WTC11 (cell line): ENCODE measurements around the gene TSR3.

Experiments used
- CREB1 ChIP-seq: sonication (generic); formaldehyde crosslinking; IDR thresholded peaks from 2 replicates; pipeline ENCODE4 v1.8.0; 2023; ENCODE audit warnings: mild to moderate bottlenecking, missing genetic modification reagents
- CTCF ChIP-seq: fragments of 200-600 bp; IDR thresholded peaks from 2 replicates; pipeline ENCODE4 v1.8.0; 2022; ENCODE audit warnings: antibody characterized with exemption
- E2F1 ChIP-seq: sonication (generic); formaldehyde crosslinking; IDR thresholded peaks from 2 replicates; pipeline ENCODE4 v1.8.0; 2022; ENCODE audit warnings: mild to moderate bottlenecking, missing genetic modification reagents
- JUN ChIP-seq: sonication (generic); formaldehyde crosslinking; IDR thresholded peaks from 2 replicates; pipeline ENCODE4 v1.8.0; 2023; ENCODE audit warnings: mild to moderate bottlenecking, missing genetic modification reagents
- NR1H2 ChIP-seq: sonication (generic); formaldehyde crosslinking; IDR thresholded peaks from 2 replicates; pipeline ENCODE4 v1.9.0; 2021; ENCODE audit warnings: mild to moderate bottlenecking, moderate library complexity, missing genetic modification reagents
- PRDM15 ChIP-seq: sonication (generic); formaldehyde crosslinking; IDR thresholded peaks from 2 replicates; pipeline ENCODE4 v1.8.0; 2022; ENCODE audit warnings: missing genetic modification reagents
- PRRX2 ChIP-seq: fragments of 250-450 bp; sonication (Bioruptor Pico); IDR thresholded peaks from 2 replicates; pipeline ENCODE4 v1.8.0; 2021; ENCODE audit warnings: mild to moderate bottlenecking
- STAT6 ChIP-seq: sonication (generic); formaldehyde crosslinking; conservative IDR thresholded peaks from 2 replicates; pipeline ENCODE4 v1.8.1; 2023; ENCODE audit warnings: mild to moderate bottlenecking, low read depth, missing genetic modification reagents, moderate library complexity
- TCF7 ChIP-seq: sonication (generic); formaldehyde crosslinking; IDR thresholded peaks from 2 replicates; pipeline ENCODE4 v1.8.0; 2022; ENCODE audit warnings: mild to moderate bottlenecking, low read depth, missing genetic modification reagents, moderate library complexity
- ZBTB43 ChIP-seq: sonication (generic); formaldehyde crosslinking; IDR thresholded peaks from 2 replicates; pipeline ENCODE4 v1.8.1; 2023; ENCODE audit warnings: mild to moderate bottlenecking, missing genetic modification reagents

- TF ChIP-seq CTCF (no peak), PRDM15 (no peak), JUN (CRISPR knock-in tag) (no peak), TCF7 (CRISPR knock-in tag) (no peak), STAT6 (CRISPR knock-in tag) (no peak), PRRX2 (CRISPR knock-in tag) (no peak), E2F1 (CRISPR knock-in tag) (no peak), CREB1 (CRISPR knock-in tag) (no peak), NR1H2 (CRISPR knock-in tag) (no peak), ZBTB43 (CRISPR knock-in tag) (no peak)
Observed at GRCh38 chr16:1380195-1380594, 28.5 kb upstream of the TSR3 start.
